Mesothelial cell of epicardium (in vitro differentiated cells): Measurements from ENCODE around the gene TIMP3. TPM values are rescaled to one million over a fixed set of nuclear protein-coding genes. Genes with fewer than 3 reads are reported as not detected.
A peak's percentile ranks its signal among the peaks of the same experiment; 100 is the strongest.

ENCODE experiments used
- DNase-seq, 2 experiments: peaks; one replicate each; pipeline ENCODE4 v3.0.0; 2021; ENCODE audit warnings: low spot score in 2 of 2; ENCODE audit not compliant: unreplicated experiment in 2 of 2
- H3K27ac Mint-ChIP-seq: 2 replicates; pipeline ENCODE4 v1.8.0; 2021; ENCODE audit warnings: mixed read lengths
- H3K27me3 Mint-ChIP-seq: 2 replicates; pipeline ENCODE4 v1.8.0; 2021; ENCODE audit warnings: low read depth, mixed read lengths
- H3K36me3 Mint-ChIP-seq: 2 replicates; pipeline ENCODE4 v1.8.0; 2021; ENCODE audit warnings: mixed read lengths
- H3K4me1 Mint-ChIP-seq: 2 replicates; pipeline ENCODE4 v1.8.0; 2021; ENCODE audit warnings: mixed read lengths
- H3K4me3 Mint-ChIP-seq: 2 replicates; pipeline ENCODE4 v1.8.0; 2021; ENCODE audit warnings: mild to moderate bottlenecking, moderate library complexity, mixed read lengths
- H3K9me3 Mint-ChIP-seq: 2 replicates; pipeline ENCODE4 v1.8.0; 2021; ENCODE audit warnings: mixed read lengths
- CTCF ChIP-seq: fragments of 200-600 bp; sonication (generic); IDR thresholded peaks from one replicate; pipeline ENCODE4 v1.5.0; 2021; ENCODE audit warnings: antibody characterized with exemption; ENCODE audit not compliant: unreplicated experiment
- total RNA-seq: library from RNA; stranded (reverse); gene quantifications from 3 replicates; pipeline ENCODE4 v1.2.1, GENCODE V29; 2021

The TIMP3 gene
- total RNA-seq, 1 donor from 2014 or later: 67.2 TPM

- Mint-ChIP-seq H3K36me3 (no peaks in the 10 kb centered on the region), H3K27ac (peak overlapping the region; percentile 57), H3K9me3 (no peaks in the 10 kb centered on the region), H3K4me1 (peaks cover 27% of the 10 kb centered on the region), H3K4me3 (no peak overlapping the region), H3K27me3 (no peaks in the 10 kb centered on the region)
- no peak for DNase-seq
- TF ChIP-seq CTCF: no peak
Measured at GRCh38 chr22:32819120-32819519, 17.6 kb downstream of the TIMP3 start.

GRCh38 chr22:32820131-32821119 is 18.9 kb downstream of the TIMP3 start:
- TF ChIP-seq CTCF: no peak
- H3K4me3 Mint-ChIP-seq: no peak overlapping the region
- no peak for DNase-seq
- no peaks in the 10 kb centered on the region for H3K36me3 Mint-ChIP-seq
- H3K27me3 Mint-ChIP-seq: no peaks in the 10 kb centered on the region
- H3K27ac Mint-ChIP-seq: no peak overlapping the region
- H3K4me1 Mint-ChIP-seq: peaks cover 24% of the 10 kb centered on the region
- H3K9me3 Mint-ChIP-seq: no peaks in the 10 kb centered on the region

GRCh38 chr22:32822179-32822877 is 20.8 kb downstream of the TIMP3 start:
- Mint-ChIP-seq H3K9me3 (no peaks in the 10 kb centered on the region), H3K27me3 (no peaks in the 10 kb centered on the region), H3K36me3 (no peaks in the 10 kb centered on the region), H3K4me1 (peaks cover 29% of the 10 kb centered on the region), H3K27ac (no peak overlapping the region), H3K4me3 (no peak overlapping the region)
- no peak for TF ChIP-seq CTCF
- no peak for DNase-seq

- no peak for DNase-seq
- no peak overlapping the region for H3K27ac Mint-ChIP-seq
- no peaks in the 10 kb centered on the region for H3K36me3 Mint-ChIP-seq
- H3K9me3 Mint-ChIP-seq: no peaks in the 10 kb centered on the region
- no peak overlapping the region for H3K4me3 Mint-ChIP-seq
- peak; percentile 31 for TF ChIP-seq CTCF
- no peaks in the 10 kb centered on the region for H3K27me3 Mint-ChIP-seq
- H3K4me1 Mint-ChIP-seq: peaks cover 37% of the 10 kb centered on the region
Measured at GRCh38 chr22:32823024-32823730, 21.7 kb downstream of the TIMP3 start.

- H3K9me3 Mint-ChIP-seq: no peaks in the 10 kb centered on the region
- no peak for TF ChIP-seq CTCF
- H3K4me1 Mint-ChIP-seq: peaks cover 33% of the 10 kb centered on the region
- peaks cover 1% of the 10 kb centered on the region for H3K36me3 Mint-ChIP-seq
- no peak for DNase-seq
- H3K27ac Mint-ChIP-seq: peak overlapping the region; percentile 35
- H3K27me3 Mint-ChIP-seq: no peaks in the 10 kb centered on the region
- no peak overlapping the region for H3K4me3 Mint-ChIP-seq
Measured at GRCh38 chr22:32824531-32825312, 23.2 kb downstream of the TIMP3 start.
